Iris pigment epithelial cell (primary cell): ENCODE data around the gene NCLN.
A peak's percentile ranks its signal among the peaks of the same experiment; 100 is the strongest.
"Not testable (repeated sequence)": the region's sequence is repeated elsewhere in the genome, so short reads cannot be mapped to it uniquely, and the experiment has no call there.

Experiments
- DNase-seq: peaks from one replicate; pipeline ENCODE4 v3.0.0-alpha.2; 2011; ENCODE audit warnings: low read depth

The NCLN gene

GRCh38 chr19:3198901-3199700 is 13.4 kb downstream of the NCLN start:
- no peak for DNase-seq

GRCh38 chr19:3201072-3201700 is 15.5 kb downstream of the NCLN start:
- DNase-seq, result no peak

GRCh38 chr19:3201911-3202310 is 16.2 kb downstream of the NCLN start:
- no peak for DNase-seq

- DNase-seq, result no peak
These were observed 16.6 kb downstream of the NCLN start for GRCh38 chr19:3202346-3202745.

GRCh38 chr19:3202895-3203294 is 17.2 kb downstream of the NCLN start:
- not testable (repeated sequence) for DNase-seq

GRCh38 chr19:3203805-3204645 is 18.3 kb downstream of the NCLN start:
- no peak for DNase-seq

GRCh38 chr19:3204646-3205275 is 19.0 kb downstream of the NCLN start:
- DNase-seq, result no peak

GRCh38 chr19:3206216-3206953 is 20.7 kb downstream of the NCLN start:
- DNase-seq, result no peak

GRCh38 chr19:3207461-3208242 is 21.9 kb downstream of the NCLN start:
- no peak for DNase-seq

- DNase-seq, result no peak
These were observed 22.8 kb downstream of the NCLN start for GRCh38 chr19:3208317-3209207.

GRCh38 chr19:3210347-3211017 is 24.8 kb downstream of the NCLN start:
- peak; percentile 21 for DNase-seq

GRCh38 chr19:3211191-3211590 is 25.5 kb downstream of the NCLN start:
- DNase-seq, result no peak

GRCh38 chr19:3213159-3213558 is 27.4 kb downstream of the NCLN start:
- DNase-seq, result no peak

GRCh38 chr19:3216874-3217273 is 31.1 kb downstream of the NCLN start:
- no peak for DNase-seq

- DNase-seq, result no peak
These were observed 34.8 kb downstream of the NCLN start for GRCh38 chr19:3220576-3220975.

GRCh38 chr19:3221576-3221975 is 35.8 kb downstream of the NCLN start:
- DNase-seq, result not testable (repeated sequence)

GRCh38 chr19:3222709-3223108 is 37.0 kb downstream of the NCLN start:
- DNase-seq, result no peak

- DNase-seq, result no peak
These were observed 38.8 kb downstream of the NCLN start, which contains the start of gene CELF5 for GRCh38 chr19:3224346-3225168. Gene CELF5 (plus strand): TSS chr19:3224661. CDS start chr19:3224740, 79 bp downstream.
